Tibial nerve (tissue), 4 donors: Measurements from ENCODE around the gene ABHD12. TPM values are rescaled to one million over a fixed set of nuclear protein-coding genes. Genes with fewer than 3 reads are reported as not detected.
A peak's percentile ranks its signal among the peaks of the same experiment; 100 is the strongest.
"Not testable (repeated sequence)": the region's sequence is repeated elsewhere in the genome, so short reads cannot be mapped to it uniquely, and the experiment has no call there.

ENCODE experiments used
- DNase-seq, 2 donors: peaks; one replicate each; pipeline ENCODE4 v3.0.0-alpha.2; 2019; ENCODE audit warnings: low spot score in 2 of 2
- H3K27ac ChIP-seq, 4 donors: fragments of 200-600 bp; sonication (generic) in 3 of 4; one replicate each; pipeline ENCODE4 v1.5.1; 2017 to 2019; ENCODE audit warnings: mild to moderate bottlenecking in 1 of 4
- H3K27me3 ChIP-seq, 2 donors: fragments of 200-600 bp; sonication (generic) in 1 of 2; one replicate each; pipeline versions ENCODE4 v1.5.1 to v1.6.0; 2017 to 2019
- H3K36me3 ChIP-seq, 3 donors: fragments of 200-600 bp; sonication (generic); one replicate each; pipeline ENCODE4 v1.5.1; 2018 to 2019
- H3K4me1 ChIP-seq, 4 donors: fragments of 200-600 bp; sonication (generic) in 3 of 4; one replicate each; pipeline ENCODE4 v1.5.1; 2017 to 2019
- H3K4me3 ChIP-seq, 4 donors: fragments of 200-600 bp; sonication (generic) in 3 of 4; one replicate each; pipeline ENCODE4 v1.5.1; 2017 to 2019; ENCODE audit warnings: mild to moderate bottlenecking in 1 of 4, moderate library complexity in 1 of 4
- H3K9me3 ChIP-seq, 4 donors: fragments of 200-600 bp; sonication (generic) in 3 of 4; one replicate each; pipeline ENCODE4 v1.5.1; 2017 to 2019
- EP300 ChIP-seq, 2 donors: sonication (generic); formaldehyde crosslinking; IDR thresholded peaks; one replicate each; pipeline ENCODE4 v1.6.1; 2017; ENCODE audit warnings: antibody characterized with exemption in 2 of 2, mild to moderate bottlenecking in 1 of 2
- POLR2A ChIP-seq, 2 donors: fragments of 450-650 bp; IDR thresholded peaks; one replicate each; pipeline ENCODE4 v1.6.1; 2017; ENCODE audit warnings: antibody characterized with exemption in 2 of 2, mild to moderate bottlenecking in 2 of 2, moderate library complexity in 2 of 2
- WGBS, 2 donors: methylation state at CpG; one replicate each; pipeline ENCODE4 v1.1.5; 2018; 5-methylcytosine and 5-hydroxymethylcytosine counted together
- total RNA-seq, 4 donors: library from RNA; depleted of rRNA; stranded (reverse); fragments of >200 nt; gene quantifications; one replicate each; pipeline ENCODE4 v1.1.0, GENCODE V29; 2016
- TF ChIP-seq, protein P1 (sequence below), 5 experiments: fragments of 200-600 bp in 3 of 5; fragments of 450-650 bp in 2 of 5; sonication (generic) in 3 of 5; IDR thresholded peaks; one replicate each; pipeline ENCODE4 v1.5.1; 2016 to 2019; ENCODE audit warnings: antibody characterized with exemption in 5 of 5, mild to moderate bottlenecking in 3 of 5, moderate library complexity in 2 of 5

ABHD12 gene
- total RNA-seq, 4 donors from 2014 or later, result 67.2 to 116 (median 105) TPM

DNA sequence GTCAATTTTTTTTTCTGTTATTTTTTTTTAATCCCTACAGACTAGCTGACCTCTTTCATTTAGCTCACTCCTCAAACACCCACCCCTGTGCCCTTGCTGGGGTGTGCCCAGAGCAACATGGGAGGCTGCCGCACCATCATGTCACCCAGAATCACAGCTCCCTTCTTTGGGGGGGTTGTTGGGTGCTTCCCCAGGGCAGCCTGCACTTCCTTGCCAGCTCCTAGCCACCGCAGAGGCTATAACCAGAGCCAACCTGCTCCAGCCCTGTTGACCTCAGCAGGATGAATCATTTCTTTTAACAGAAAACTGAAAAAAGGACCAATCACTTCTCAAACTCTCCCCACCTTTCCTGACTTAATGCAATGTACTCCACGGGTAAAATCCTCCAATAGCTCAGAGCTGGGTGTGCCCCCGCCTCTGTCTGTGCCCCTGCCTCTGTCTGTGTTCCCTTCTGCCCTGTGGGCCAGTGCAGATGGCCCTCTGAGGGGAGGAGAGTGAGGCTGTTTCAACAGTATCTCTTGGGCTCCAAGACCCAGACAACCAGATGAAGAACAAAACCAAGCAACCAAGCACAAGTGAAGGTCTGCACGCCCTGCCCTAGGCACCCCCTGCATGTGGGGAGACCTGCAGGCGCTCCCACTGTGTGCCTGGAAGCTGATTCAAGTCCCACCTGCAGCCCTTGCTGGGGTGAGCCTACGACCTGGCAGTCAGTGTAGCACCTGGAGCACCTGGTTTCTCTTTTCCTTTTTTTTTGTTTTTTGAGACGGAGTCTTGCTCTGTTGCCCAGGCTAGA lies 75.0 kb downstream of the ABHD12 start:
- Histone ChIP-seq H3K27ac (peak overlapping the region in 2 of 4 donors; percentile 42 to 44), H3K4me1 (peaks cover 0 to 74% (median 44%) of the 10 kb centered on the region in 4 donors), H3K9me3 (no peaks in the 10 kb centered on the region), H3K4me3 (no peak overlapping the region), H3K36me3 (peaks cover 0 to 14% (median 0%) of the 10 kb centered on the region in 3 donors), H3K27me3 (no peaks in the 10 kb centered on the region)
- peak in 1 of 2 donors; percentile 11 for DNase-seq
- 75 to 82% methylated on average over 8 of the region's 8 CpGs for WGBS, 2 donors
- TF ChIP-seq POLR2A (IDR thresholded peaks at IDR 0.05) (no peak), EP300 (IDR thresholded peaks at IDR 0.05) (no peak)
- TF ChIP-seq, protein P1, sequence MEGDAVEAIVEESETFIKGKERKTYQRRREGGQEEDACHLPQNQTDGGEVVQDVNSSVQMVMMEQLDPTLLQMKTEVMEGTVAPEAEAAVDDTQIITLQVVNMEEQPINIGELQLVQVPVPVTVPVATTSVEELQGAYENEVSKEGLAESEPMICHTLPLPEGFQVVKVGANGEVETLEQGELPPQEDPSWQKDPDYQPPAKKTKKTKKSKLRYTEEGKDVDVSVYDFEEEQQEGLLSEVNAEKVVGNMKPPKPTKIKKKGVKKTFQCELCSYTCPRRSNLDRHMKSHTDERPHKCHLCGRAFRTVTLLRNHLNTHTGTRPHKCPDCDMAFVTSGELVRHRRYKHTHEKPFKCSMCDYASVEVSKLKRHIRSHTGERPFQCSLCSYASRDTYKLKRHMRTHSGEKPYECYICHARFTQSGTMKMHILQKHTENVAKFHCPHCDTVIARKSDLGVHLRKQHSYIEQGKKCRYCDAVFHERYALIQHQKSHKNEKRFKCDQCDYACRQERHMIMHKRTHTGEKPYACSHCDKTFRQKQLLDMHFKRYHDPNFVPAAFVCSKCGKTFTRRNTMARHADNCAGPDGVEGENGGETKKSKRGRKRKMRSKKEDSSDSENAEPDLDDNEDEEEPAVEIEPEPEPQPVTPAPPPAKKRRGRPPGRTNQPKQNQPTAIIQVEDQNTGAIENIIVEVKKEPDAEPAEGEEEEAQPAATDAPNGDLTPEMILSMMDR (IDR thresholded peaks at IDR 0.05), result no peak

- DNase-seq, result peak in 1 of 2 donors; percentile 10
- Histone ChIP-seq H3K9me3 (no peaks in the 10 kb centered on the region), H3K36me3 (peaks cover 0 to 14% (median 0%) of the 10 kb centered on the region in 3 donors), H3K27me3 (no peaks in the 10 kb centered on the region), H3K4me3 (no peak overlapping the region), H3K27ac (peak overlapping the region in 2 of 4 donors; percentile 42 to 44), H3K4me1 (peaks cover 0 to 74% (median 46%) of the 10 kb centered on the region in 4 donors)
- WGBS, 2 donors, result 81 to 84% methylated on average over 13 to 17 of the region's 17 CpGs
- no peak for TF ChIP-seq EP300 (IDR thresholded peaks at IDR 0.05)
- TF ChIP-seq POLR2A (IDR thresholded peaks at IDR 0.05), result no peak
- TF ChIP-seq, protein P1 (IDR thresholded peaks at IDR 0.05), result no peak
Measured at GRCh38 chr20:25314497-25315417, 75.9 kb downstream of the ABHD12 start.

- Histone ChIP-seq H3K27me3 (no peaks in the 10 kb centered on the region), H3K9me3 (no peaks in the 10 kb centered on the region), H3K4me3 (no peak overlapping the region), H3K36me3 (peaks cover 0 to 20% (median 0%) of the 10 kb centered on the region in 3 donors), H3K27ac (peak overlapping the region in 1 of 4 donors; percentile 20), H3K4me1 (peaks cover 0 to 74% (median 47%) of the 10 kb centered on the region in 4 donors)
- DNase-seq, result no peak
- TF ChIP-seq EP300 (IDR thresholded peaks at IDR 0.05) (no peak), POLR2A (IDR thresholded peaks at IDR 0.05) (no peak)
- TF ChIP-seq, protein P1 (IDR thresholded peaks at IDR 0.05), result no peak
- 63 to 69% methylated on average over 2 of the region's 2 CpGs for WGBS, 2 donors
Measured at GRCh38 chr20:25313593-25313992, 77.0 kb downstream of the ABHD12 start.

- not testable (repeated sequence) for DNase-seq, H3K4me3 ChIP-seq, H3K9me3 ChIP-seq, H3K27ac ChIP-seq, H3K27me3 ChIP-seq
- H3K36me3 ChIP-seq, result peaks cover 0 to 28% (median 0%) of the 10 kb centered on the region in 3 donors
- H3K4me1 ChIP-seq, result peaks cover 0 to 74% (median 43%) of the 10 kb centered on the region in 4 donors
- no CpG with 5 or more reads among the region's 33 CpGs for WGBS, 2 donors
Measured at GRCh38 chr20:25312716-25313115, 77.9 kb downstream of the ABHD12 start.

GRCh38 chr20:25310921-25311728 lies 79.5 kb downstream of the ABHD12 start:
- peak; percentile 5 to 19 for DNase-seq
- Histone ChIP-seq H3K4me3 (peak overlapping the region in 2 of 4 donors; percentile 10 to 30), H3K9me3 (no peaks in the 10 kb centered on the region), H3K27me3 (no peaks in the 10 kb centered on the region), H3K27ac (peak overlapping the region; percentile 85 to 92 (median 86)), H3K4me1 (peaks cover 0 to 59% (median 38%) of the 10 kb centered on the region in 4 donors), H3K36me3 (peaks cover 0 to 34% (median 0%) of the 10 kb centered on the region in 3 donors)
- TF ChIP-seq POLR2A (IDR thresholded peaks at IDR 0.05) (no peak), EP300 (IDR thresholded peaks at IDR 0.05) (no peak)
- TF ChIP-seq, protein P1 (IDR thresholded peaks at IDR 0.05), result no peak
- 41 to 43% methylated on average over 6 of the region's 6 CpGs for WGBS, 2 donors
